ENCODE data around the gene ACOXL. TPM values are rescaled to one million over a fixed set of nuclear protein-coding genes. Genes with fewer than 3 reads are reported as not detected.

ACOXL gene
- total and polyA plus RNA-seq, 2 of the 8 experiments (the other 6 are each of a cell fraction or from before 2014, with no cell fraction given), result 11.4 to 20.6 TPM

DNA sequence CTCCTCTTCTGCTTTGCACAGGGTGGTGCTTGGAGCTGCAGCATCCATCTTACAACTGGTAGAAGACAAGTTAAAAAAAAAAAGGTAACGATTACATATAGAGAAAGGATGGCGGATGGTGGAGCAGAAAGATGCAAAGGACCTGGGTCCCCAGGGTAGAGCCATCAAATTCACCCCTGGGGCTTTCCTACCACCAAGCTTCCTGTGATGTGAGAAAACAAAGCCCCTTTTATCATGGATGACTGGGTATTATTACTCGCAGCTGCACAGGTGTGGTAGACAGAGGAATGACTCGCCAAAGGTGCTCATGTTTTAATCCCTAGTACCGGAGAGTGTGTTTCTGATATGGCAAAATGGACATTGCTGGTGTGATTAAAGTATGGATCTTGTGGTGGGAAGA lies 1.3 kb upstream of the ACOXL start:
- Histone ChIP-seq H3K4me3 (ENCODE audit: extremely low read depth in 1 of 4, insufficient read depth in 2 of 4, low read depth in 3 of 4, low read length in 4 of 4) (peak overlapping the region in 1 of 4 experiments; percentile 3; a peak in 1 of 8 replicates), H3K4ac (replicated peaks; ENCODE audit: insufficient read length, low read depth, low read length) (no peak overlapping the region), H2BK20ac (ENCODE audit: low read length) (0 out of 2 replicates have a peak overlapping the region, but pooled peaks have one; percentile 57), H3K56ac (replicated peaks; ENCODE audit: insufficient read length, low read depth, low read length) (no peak overlapping the region), H3K79me2 (ENCODE audit: control insufficient read depth in 1 of 2, insufficient read depth in 2 of 2, low read length in 2 of 2) (peaks cover 0 to 24% of the 10 kb centered on the region in 2 experiments; a peak in 2 of 4 replicates), H2AFZ (ENCODE audit: low read length) (no peak overlapping the region), H4K91ac (replicated peaks; ENCODE audit: insufficient read length, low read length) (no peak overlapping the region), H3K23me2 (ENCODE audit: low read depth, low read length) (peaks cover 12% of the 10 kb centered on the region; the same call in 1 of the 2 replicates), H3K14ac (ENCODE audit: insufficient read length) (no peak overlapping the region), H2BK12ac (ENCODE audit: low read depth, low read length) (peak overlapping the region; percentile 52; the same call in 1 of the 2 replicates), H3K4me2 (ENCODE audit: insufficient read depth in 1 of 2, low read depth in 2 of 2, low read length in 2 of 2) (peak overlapping the region in 1 of 2 experiments; percentile 35; a peak in 2 of 4 replicates), H4K5ac (ENCODE audit: insufficient read length, low read depth, low read length) (no peak overlapping the region), H2BK5ac (ENCODE audit: low read depth, low read length) (peak overlapping the region; percentile 85; the same call in 1 of the 2 replicates), H4K20me1 (replicated peaks in 1 of 2; ENCODE audit: control insufficient read depth in 1 of 2, insufficient read depth in 2 of 2, low read length in 2 of 2) (peaks cover 0 to 4% of the 10 kb centered on the region in 2 experiments), H3K27me3 (replicated peaks in 1 of 4; ENCODE audit: control insufficient read depth in 3 of 4, extremely low read depth in 1 of 4, insufficient read depth in 3 of 4, low read length in 3 of 4) (peaks cover 0 to 10% (median 2%) of the 10 kb centered on the region in 4 experiments; a peak in 3 of 7 replicates), H3K36me3 (ENCODE audit: control insufficient read depth in 2 of 4, insufficient read depth in 4 of 4, low read length in 3 of 4) (no peaks in the 10 kb centered on the region), H2AK5ac (ENCODE audit: low read depth, low read length) (no peak overlapping the region), H2BK15ac (ENCODE audit: low read length) (no peak overlapping the region; the same call in 1 of the 2 replicates), H3K79me1 (ENCODE audit: low read depth, low read length) (no peaks in the 10 kb centered on the region; the same call in 1 of the 2 replicates), H3K23ac (ENCODE audit: insufficient read length) (no peak overlapping the region), H4K8ac (ENCODE audit: extremely low read depth, insufficient read depth, low read length) (no peak overlapping the region), H3K9ac (replicated peaks in 1 of 4; ENCODE audit: extremely low read depth in 1 of 4, low read depth in 3 of 4, low read length in 3 of 4) (no peak overlapping the region), H3K9me3 (ENCODE audit: insufficient read depth in 2 of 2, low read depth in 1 of 2, low read length in 1 of 2) (peaks cover 0 to 2% of the 10 kb centered on the region in 2 experiments; a peak in 1 of 4 replicates), H3K18ac (ENCODE audit: extremely low read depth, low read length) (no peak overlapping the region), H3K4me1 (replicated peaks in 1 of 4; ENCODE audit: control insufficient read depth in 3 of 4, insufficient read depth in 4 of 4, low read length in 3 of 4) (peaks cover 3 to 18% (median 11%) of the 10 kb centered on the region in 4 experiments), H2BK120ac (replicated peaks; ENCODE audit: low read depth, low read length) (peak overlapping the region; percentile 45), H3K27ac (ENCODE audit: low read depth, low read length) (no peak overlapping the region)
- DNase-seq (ENCODE audit: low read depth in 1 of 2, low spot score in 2 of 2) (no peak), FAIRE-seq (no peak)
- ChIA-PET POLR2A (ENCODE audit: partially characterized antibody) (interaction anchor here (1.0 to 3.7 kb wide), 4 partner anchors 41 to 63 kb away, joined by 4 to 19 read pairs (median 11); partner anchors contain the start of gene BUB1), CTCF (ENCODE audit: partially characterized antibody) (interaction anchor here (0.8 to 4.1 kb wide), 3 partner anchors 15 to 52 kb away, joined by 3 to 19 read pairs (median 3); no protein-coding TSS in a partner anchor)
- 75% methylated on average over 5 of the region's 5 CpGs; no CpG with 5 or more reads in 1 of the 2 experiments for WGBS, 2 experiments (ENCODE audit: extremely low coverage in 1 of 2, insufficient coverage in 1 of 2, insufficient read length in 1 of 2, insufficient replicate concordance in 2 of 2, low coverage in 1 of 2, low lambda C conversion rate in 2 of 2, missing lambda C conversion rate in 1 of 2)
- TF ChIP-seq RNF2 (IDR thresholded peaks at IDR 0.05; ENCODE audit: borderline replicate concordance, low read depth, low read length, missing control alignments, poor library complexity, severe bottlenecking) (no peak), TCF12 (IDR thresholded peaks at IDR 0.05; ENCODE audit: low read depth, low read length) (peak; percentile 84)
